HG03196 (cell line): ENCODE data around the gene MLLT10.
"Not testable (repeated sequence)": the region's sequence is repeated elsewhere in the genome, so short reads cannot be mapped to it uniquely, and the experiment has no call there.

ENCODE experiments used
- ATAC-seq: cut with Tn5 transposase; IDR thresholded peaks from one replicate; pipeline ENCODE4 v1.9.1; 2021; ENCODE audit not compliant: unreplicated experiment

Gene MLLT10

GRCh38 chr10:21628645-21629044 lies 94.6 kb downstream of the MLLT10 start:
- not testable (repeated sequence) for ATAC-seq

- no peak for ATAC-seq
Observed at GRCh38 chr10:21634599-21635365, 100.8 kb downstream of the MLLT10 start.

- no peak for ATAC-seq
Observed at GRCh38 chr10:21637795-21638194, 103.8 kb downstream of the MLLT10 start.

- ATAC-seq: no peak
Observed at GRCh38 chr10:21638681-21639080, 104.6 kb downstream of the MLLT10 start.

GRCh38 chr10:21648040-21648439 lies 114.0 kb downstream of the MLLT10 start:
- ATAC-seq: no peak

- ATAC-seq: no peak
Observed at GRCh38 chr10:21649454-21649872, 115.4 kb downstream of the MLLT10 start.

GRCh38 chr10:21650353-21650752 lies 116.3 kb downstream of the MLLT10 start:
- ATAC-seq: no peak

- no peak for ATAC-seq
Observed at GRCh38 chr10:21655236-21655635, 121.2 kb downstream of the MLLT10 start.

GRCh38 chr10:21655687-21656086 lies 121.7 kb downstream of the MLLT10 start:
- no peak for ATAC-seq

- no peak for ATAC-seq
Observed at GRCh38 chr10:21661087-21661486, 127.1 kb downstream of the MLLT10 start.

- no peak for ATAC-seq
Observed at GRCh38 chr10:21661935-21662334, 127.9 kb downstream of the MLLT10 start.

GRCh38 chr10:21662635-21663034 lies 128.6 kb downstream of the MLLT10 start:
- ATAC-seq: no peak

GRCh38 chr10:21668831-21669230 lies 134.8 kb downstream of the MLLT10 start:
- no peak for ATAC-seq

- no peak for ATAC-seq
Observed at GRCh38 chr10:21670391-21670790, 136.4 kb downstream of the MLLT10 start.

GRCh38 chr10:21673668-21674067 lies 139.6 kb downstream of the MLLT10 start:
- ATAC-seq: no peak

- no peak for ATAC-seq
Observed at GRCh38 chr10:21675157-21675796, 141.2 kb downstream of the MLLT10 start.

GRCh38 chr10:21677551-21677950 lies 143.5 kb downstream of the MLLT10 start:
- ATAC-seq: no peak

GRCh38 chr10:21681156-21681555 lies 147.1 kb downstream of the MLLT10 start:
- no peak for ATAC-seq

GRCh38 chr10:21687266-21688008 lies 153.4 kb downstream of the MLLT10 start:
- ATAC-seq: no peak

- ATAC-seq: no peak
Observed at GRCh38 chr10:21688009-21688332, 153.9 kb downstream of the MLLT10 start.

GRCh38 chr10:21688870-21689269 lies 154.8 kb downstream of the MLLT10 start:
- no peak for ATAC-seq

- ATAC-seq: no peak
Observed at GRCh38 chr10:21689881-21690280, 155.8 kb downstream of the MLLT10 start.
